K562 (cell line): Measurements from ENCODE around the gene TMEM117. TPM values are rescaled to one million over a fixed set of nuclear protein-coding genes. Genes with fewer than 3 reads are reported as not detected.

Source experiments
- ATAC-seq: fragments of 200-7000 bp; cut with Tn5 transposase; 3 replicates; pipeline ENCODE4 v1.9.1; 2020; ENCODE audit warnings: moderate library complexity
- BruUV-seq: library from RNA; stranded (reverse); fragments of 400-500 nt; replicated peaks from 2 replicates; lab custom pipeline; 2021; lab: Mats Ljungman, UMichigan
- CTCF ChIA-PET: fragments of 300-600 bp; formaldehyde crosslinking; extraction: SDS; loops from one replicate; lab custom pipeline; 2021; ENCODE audit warnings: low intra/inter-chr PET ratio; lab: Yijun Ruan, JAX
- POLR2A ChIA-PET: fragments of 300-600, 350-650 bp; sonication (Branson Sonifier 250); formaldehyde crosslinking; extraction: SDS; loops from one replicate; lab custom pipeline; 2021; ENCODE audit warnings: antibody characterized with exemption, inconsistent platforms; lab: Yijun Ruan, JAX
- DNase-seq, 4 experiments: peaks; one replicate each; pipeline versions ENCODE4 v3.0.0 to v3.0.0-alpha.2; 2011 to 2018; ENCODE audit warnings: low spot score in 3 of 4, mixed read lengths in 3 of 4; ENCODE audit errors: extremely low read depth in 1 of 4
- FAIRE-seq: peaks from 2 replicates; lab custom pipeline; 2011; peaks lifted over from hg19 to GRCh38; lab: Jason Lieb, UNC
- H2AFZ ChIP-seq: 2 replicates; pipeline ENCODE4 v1.6.0; 2011; ENCODE audit warnings: low read depth, low read length, control low read depth, inconsistent platforms
- H3K27ac ChIP-seq: fragments of 200-600 bp; 3 replicates; pipeline ENCODE4 v1.8.0; 2011; ENCODE audit warnings: low read depth, mild to moderate bottlenecking, control low read depth, inconsistent platforms, low read length, moderate library complexity, mixed read lengths; ENCODE audit errors: extremely low read depth
- H3K27me3 ChIP-seq, 2 experiments: fragments of 300-600 bp in 1 of 2; 2 replicates in 1 of 2; 3 replicates in 1 of 2; pipeline versions ENCODE4 v1.6.0 to v1.8.0; 2011; ENCODE audit warnings: inconsistent platforms in 2 of 2, low read length in 2 of 2, mild to moderate bottlenecking in 1 of 2, mixed read lengths in 1 of 2, moderate library complexity in 1 of 2; ENCODE audit not compliant: control insufficient read depth in 2 of 2, insufficient read depth in 2 of 2
- H3K36me3 ChIP-seq: fragments of 300-600 bp; 3 replicates; pipeline ENCODE4 v1.8.0; 2011; ENCODE audit warnings: mild to moderate bottlenecking, low read length, inconsistent platforms; ENCODE audit not compliant: control insufficient read depth, insufficient read depth
- H3K4me1 ChIP-seq, 2 experiments: fragments of 200-600 bp in 1 of 2; replicated peaks in 1 of 2; 2 replicates in 1 of 2; 3 replicates in 1 of 2; pipeline versions ENCODE4 v1.5.1 to v1.8.0; 2011; ENCODE audit warnings: inconsistent platforms in 2 of 2, low read length in 2 of 2, mild to moderate bottlenecking in 1 of 2, mixed read lengths in 1 of 2, moderate library complexity in 1 of 2; ENCODE audit not compliant: control insufficient read depth in 2 of 2, insufficient read depth in 2 of 2
- H3K4me2 ChIP-seq: 2 replicates; pipeline ENCODE4 v1.6.1; 2011; ENCODE audit warnings: low read length, control low read depth, inconsistent platforms, mixed read lengths; ENCODE audit not compliant: insufficient read depth
- H3K4me3 ChIP-seq: fragments of 200-600 bp; sonication (generic), shearing (Covaris generic); 2 replicates; pipeline ENCODE4 v1.5.1; 2016; ENCODE audit warnings: control low read depth, inconsistent platforms
- H3K79me2 ChIP-seq: fragments of 200-600 bp; 3 replicates; pipeline ENCODE4 v1.8.0; 2011; ENCODE audit warnings: low read length, inconsistent platforms; ENCODE audit not compliant: control insufficient read depth, insufficient read depth
- H3K9ac ChIP-seq, 2 experiments: 2 replicates each; pipeline versions ENCODE4 v1.6.0 to v1.6.1; 2011; ENCODE audit warnings: low read depth in 2 of 2, low read length in 2 of 2, control low read depth in 1 of 2, inconsistent platforms in 1 of 2, mild to moderate bottlenecking in 1 of 2, mixed read lengths in 1 of 2; ENCODE audit not compliant: insufficient read depth in 1 of 2
- H3K9me1 ChIP-seq: one replicate; pipeline ENCODE4 v1.6.0; 2011; ENCODE audit warnings: inconsistent platforms, mild to moderate bottlenecking, low read length, moderate library complexity; ENCODE audit not compliant: control insufficient read depth, insufficient read depth
- H3K9me3 ChIP-seq: replicated peaks from 2 replicates; pipeline ENCODE4 v1.5.1; 2011; ENCODE audit warnings: low read depth, low read length, inconsistent platforms; ENCODE audit not compliant: control insufficient read depth, insufficient read depth
- H4K20me1 ChIP-seq: replicated peaks from 2 replicates; pipeline ENCODE4 v1.6.1; 2011; ENCODE audit warnings: low read length, inconsistent platforms, mixed read lengths; ENCODE audit not compliant: control insufficient read depth, insufficient read depth
- BHLHE40 ChIP-seq: IDR thresholded peaks from 2 replicates; pipeline ENCODE4 v1.6.1; 2011; ENCODE audit warnings: low read length, improper control_type of control experiment
- CHD4 ChIP-seq: fragments of 200-600 bp; sonication (generic); IDR thresholded peaks from 3 replicates; pipeline ENCODE4 v1.6.1; 2012; ENCODE audit warnings: low read depth, mild to moderate bottlenecking, mixed read lengths, low read length, inconsistent platforms; ENCODE audit not compliant: insufficient read depth, insufficient replicate concordance, poor library complexity, severe bottlenecking
- HEY1 ChIP-seq: fragments of 250-450 bp; sonication (Bioruptor Pico); IDR thresholded peaks from 2 replicates; pipeline ENCODE4 v1.5.0; 2020; ENCODE audit warnings: mild to moderate bottlenecking, moderate library complexity, borderline replicate concordance
- HLTF ChIP-seq: fragments of 450-650 bp; IDR thresholded peaks from 2 replicates; pipeline ENCODE4 v1.6.1; 2016
- HMG20B ChIP-seq: fragments of 250-450 bp; sonication (Bioruptor Pico); IDR thresholded peaks from 2 replicates; pipeline ENCODE4 v1.5.0; 2021; ENCODE audit warnings: mild to moderate bottlenecking
- MAX ChIP-seq: sonication (generic); formaldehyde crosslinking; IDR thresholded peaks from 2 replicates; pipeline ENCODE4 v1.9.0; 2022; ENCODE audit warnings: mild to moderate bottlenecking, missing genetic modification reagents
- NFE2 ChIP-seq: IDR thresholded peaks from 2 replicates; pipeline ENCODE4 v1.6.1; 2014; ENCODE audit warnings: antibody characterized with exemption, low read depth
- SETDB1 ChIP-seq: IDR thresholded peaks from one replicate; pipeline ENCODE4 v1.6.1; 2012; ENCODE audit warnings: low read length, control low read depth, inconsistent platforms
- TEAD1 ChIP-seq, 2 experiments: fragments of 450-650 bp in 1 of 2; sonication (generic) in 1 of 2; formaldehyde crosslinking; IDR thresholded peaks; 2 replicates each; pipeline versions ENCODE4 v1.4.0 to v1.8.0; 2020 to 2022; ENCODE audit warnings: mild to moderate bottlenecking in 2 of 2, missing genetic modification reagents in 1 of 2
- ZNF274 ChIP-seq: IDR thresholded peaks from 2 replicates; pipeline ENCODE4 v1.6.1; 2011; ENCODE audit warnings: low read depth, mild to moderate bottlenecking, low read length, moderate library complexity, borderline replicate concordance
- ZNF766 ChIP-seq: fragments of 200-800 bp; sonication (Bioruptor generic); conservative IDR thresholded peaks from 2 replicates; pipeline ENCODE4 v1.6.1; 2016; ENCODE audit warnings: missing genetic modification characterization, missing compliant biosample characterization
- ZNF778 ChIP-seq: fragments of 450-650 bp; formaldehyde crosslinking; IDR thresholded peaks from 2 replicates; pipeline ENCODE4 v1.4.0; 2020; ENCODE audit warnings: mild to moderate bottlenecking, moderate library complexity
- WGBS: fragments of 100-300 bp; shearing (Covaris generic); methylation state at CpG from one replicate; pipeline ENCODE4 v1.1.6; 2016; ENCODE audit warnings: low coverage, mixed read lengths; ENCODE audit not compliant: insufficient coverage; ENCODE audit errors: missing lambda C conversion rate; 5-methylcytosine and 5-hydroxymethylcytosine counted together
- in situ Hi-C: fragments of 300-500 bp; cut with MboI; formaldehyde crosslinking; loops from 4 replicates; pipeline ENCODE4 v1.15.0; 2018; ENCODE audit warnings: inconsistent platforms, mixed read lengths
- intact Hi-C: fragments of 100-400 bp; cut with micrococcal nuclease; formaldehyde crosslinking; loops from 2 replicates; pipeline ENCODE4 v1.14.2; 2022
- polyA plus RNA-seq, 8 experiments: library from polyadenylated mRNA; depleted of rRNA in 4 of 8; stranded (reverse) in 5 of 8; unstranded in 3 of 8; fragments of >200 nt; fragmentation: Nextera tagmentation in 2 of 8; fragmentation: Illumina TruSeq in 1 of 8; extraction: Ambion mirVana in 2 of 8; extraction: Trizol in 1 of 8; gene quantifications; 2 replicates each; pipeline versions ENCODE4 v1.2.1 to v1.2.3, GENCODE V29; 2011 to 2014; ENCODE audit warnings: inconsistent platforms in 1 of 8, missing spikeins in 1 of 8
- total RNA-seq, 7 experiments: library from RNA; depleted of rRNA in 6 of 7; stranded (reverse); fragments of >200 nt in 6 of 7; fragmentation: Illumina TruSeq in 2 of 7; extraction: Trizol in 2 of 7; gene quantifications; 2 replicates each; pipeline versions ENCODE4 v1.2.1 to v1.2.3, GENCODE V29; 2011 to 2021; ENCODE audit warnings: low replicate concordance in 1 of 7
- TF ChIP-seq, protein P1 (sequence below), 2 experiments: fragments of 250-450 bp in 1 of 2; fragments of 450-650 bp in 1 of 2; sonication (Bioruptor Pico) in 1 of 2; IDR thresholded peaks; 2 replicates each; pipeline versions ENCODE4 v1.6.1 to v1.8.0; 2016 to 2021; ENCODE audit warnings: mild to moderate bottlenecking in 2 of 2, moderate library complexity in 2 of 2, missing compliant biosample characterization in 1 of 2, missing genetic modification characterization in 1 of 2
- TF ChIP-seq, protein P2 (sequence below): sonication (generic); formaldehyde crosslinking; IDR thresholded peaks from 2 replicates; pipeline ENCODE4 v1.4.0; 2020; ENCODE audit warnings: mild to moderate bottlenecking, missing genetic modification reagents

The TMEM117 gene
- total and polyA plus RNA-seq, 9 of the 15 experiments (the other 6 are each of a cell fraction or from before 2014, with no cell fraction given): 0.31 to 2.8 (median 1.0) TPM

GRCh38 chr12:43826681-43827080 is 9.2 kb upstream of the TMEM117 start:
- no peak for FAIRE-seq
- CTCF ChIA-PET: no interaction called here
- intact Hi-C loops: no loop called here

More at GRCh38 chr12:43826681-43827080, 9.2 kb upstream of the TMEM117 start:
- Histone ChIP-seq H3K4me3 (no peak overlapping the region), H3K4me2 (no peak overlapping the region), H3K9me1 (no peaks in the 10 kb centered on the region), H3K79me2 (no peaks in the 10 kb centered on the region), H3K9ac (no peak overlapping the region), H4K20me1 (no peaks in the 10 kb centered on the region), H3K27me3 (no peaks in the 10 kb centered on the region; a peak in 2 of 5 replicates), H3K9me3 (no peaks in the 10 kb centered on the region), H2AFZ (no peak overlapping the region), H3K27ac (no peak overlapping the region), H3K36me3 (no peaks in the 10 kb centered on the region), H3K4me1 (peaks cover 0 to 3% of the 10 kb centered on the region in 2 experiments; a peak in 1 of 5 replicates)
- in situ Hi-C loops: no loop called here
- POLR2A ChIA-PET: interaction anchor here (1.0 kb wide), 1 partner anchor 22 kb away, joined by 4 read pairs; no protein-coding TSS in a partner anchor
- no peak for TF ChIP-seq ZNF778 (CRISPR knock-in tag)
- no peak for TF ChIP-seq BHLHE40
- TF ChIP-seq HLTF: no peak
- TF ChIP-seq MAX (CRISPR knock-in tag): no peak
- no peak for TF ChIP-seq CHD4
- no peak for TF ChIP-seq NFE2
- TF ChIP-seq, protein P1, sequence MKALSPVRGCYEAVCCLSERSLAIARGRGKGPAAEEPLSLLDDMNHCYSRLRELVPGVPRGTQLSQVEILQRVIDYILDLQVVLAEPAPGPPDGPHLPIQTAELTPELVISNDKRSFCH (CRISPR knock-in tag; IDR thresholded peaks at IDR 0.05): no peak
- TF ChIP-seq, protein P1 (tag; IDR thresholded peaks at IDR 0.05): no peak
- no peak for TF ChIP-seq ZNF274
- no peak for TF ChIP-seq HMG20B (CRISPR knock-in tag)
- no peak for TF ChIP-seq ZNF766 (CRISPR knock-in tag)
- no peak for TF ChIP-seq TEAD1 (CRISPR knock-in tag; IDR thresholded peaks at IDR 0.05)
- TF ChIP-seq, protein P2, sequence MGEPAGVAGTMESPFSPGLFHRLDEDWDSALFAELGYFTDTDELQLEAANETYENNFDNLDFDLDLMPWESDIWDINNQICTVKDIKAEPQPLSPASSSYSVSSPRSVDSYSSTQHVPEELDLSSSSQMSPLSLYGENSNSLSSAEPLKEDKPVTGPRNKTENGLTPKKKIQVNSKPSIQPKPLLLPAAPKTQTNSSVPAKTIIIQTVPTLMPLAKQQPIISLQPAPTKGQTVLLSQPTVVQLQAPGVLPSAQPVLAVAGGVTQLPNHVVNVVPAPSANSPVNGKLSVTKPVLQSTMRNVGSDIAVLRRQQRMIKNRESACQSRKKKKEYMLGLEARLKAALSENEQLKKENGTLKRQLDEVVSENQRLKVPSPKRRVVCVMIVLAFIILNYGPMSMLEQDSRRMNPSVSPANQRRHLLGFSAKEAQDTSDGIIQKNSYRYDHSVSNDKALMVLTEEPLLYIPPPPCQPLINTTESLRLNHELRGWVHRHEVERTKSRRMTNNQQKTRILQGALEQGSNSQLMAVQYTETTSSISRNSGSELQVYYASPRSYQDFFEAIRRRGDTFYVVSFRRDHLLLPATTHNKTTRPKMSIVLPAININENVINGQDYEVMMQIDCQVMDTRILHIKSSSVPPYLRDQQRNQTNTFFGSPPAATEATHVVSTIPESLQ (CRISPR knock-in tag): no peak
- no peak for TF ChIP-seq HEY1 (CRISPR knock-in tag)
- TF ChIP-seq SETDB1: no peak
- 2% methylated on average over 3 of the region's 3 CpGs for WGBS
- no peak for DNase-seq
- no TSS peak for BruUV-seq
- no peak for ATAC-seq
